Ramos (cell line): ENCODE data around the gene TACC2.

Source experiments
- in situ Hi-C: fragments of 300-500 bp; cut with MboI; formaldehyde crosslinking; loops from one replicate; pipeline ENCODE4 v1.14.3; 2022; ENCODE audit warnings: low sequenced_read_pairs; ENCODE audit not compliant: unreplicated experiment

TACC2 gene

DNA sequence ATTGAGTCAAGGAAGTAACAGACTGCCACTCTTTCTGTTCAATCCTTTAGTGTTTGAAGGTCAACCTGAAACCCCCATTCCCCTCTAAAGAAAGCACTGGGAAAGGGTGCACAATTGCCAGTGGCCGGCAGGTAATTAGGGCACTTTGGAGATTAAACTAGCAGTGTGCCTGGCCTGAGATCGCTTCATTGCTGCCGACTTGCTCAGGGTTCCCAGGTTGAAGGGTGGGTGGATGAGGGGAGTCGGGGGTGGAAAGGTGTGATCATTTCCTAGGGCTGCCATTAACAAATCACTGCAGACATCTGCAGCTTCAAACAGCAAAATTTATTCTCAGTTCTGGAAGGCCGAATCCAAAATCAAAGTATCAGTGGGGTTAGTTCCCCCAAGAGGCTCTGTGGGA, 265.9 kb downstream of the TACC2 start:
- in situ Hi-C loops, result no loop called here

DNA sequence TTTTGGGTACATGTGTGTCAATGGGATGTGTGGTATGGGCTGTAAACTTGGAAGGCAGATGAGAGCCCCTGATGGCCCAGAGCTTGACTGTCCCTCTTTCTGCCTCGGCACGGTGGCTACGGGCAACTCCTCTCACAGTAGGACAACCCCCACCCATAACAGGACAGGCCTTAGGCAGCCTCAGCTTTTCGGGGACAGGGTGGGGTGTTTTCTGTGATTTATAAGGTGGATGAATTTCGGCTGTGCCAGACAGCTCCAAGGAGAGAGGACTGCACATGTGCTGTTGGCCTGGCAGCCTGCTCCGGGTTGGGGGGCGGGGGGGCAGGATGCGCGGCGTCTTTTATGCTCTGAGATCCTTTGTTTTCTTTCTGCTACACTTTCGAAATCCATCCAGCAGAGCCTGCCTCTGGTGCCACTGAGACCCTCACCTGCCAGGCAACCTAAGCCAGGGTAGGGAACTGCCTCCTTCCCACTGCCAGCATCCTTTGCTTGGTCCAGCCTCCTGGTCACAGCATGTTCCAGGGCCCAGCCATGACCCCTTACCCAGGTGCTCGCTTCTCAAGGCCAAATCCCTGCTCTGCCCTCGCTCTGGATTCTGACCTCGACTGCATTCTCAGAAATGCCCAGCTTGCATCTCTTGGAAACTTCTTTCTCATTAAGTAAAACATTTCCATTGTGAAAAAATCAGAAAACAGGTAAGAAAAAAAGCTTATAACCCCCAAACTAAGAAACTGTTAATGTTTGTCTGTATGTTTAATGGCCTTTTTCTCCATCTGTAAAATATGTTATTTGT, 266.7 kb downstream of the TACC2 start:
- in situ Hi-C loops, result no loop called here

DNA sequence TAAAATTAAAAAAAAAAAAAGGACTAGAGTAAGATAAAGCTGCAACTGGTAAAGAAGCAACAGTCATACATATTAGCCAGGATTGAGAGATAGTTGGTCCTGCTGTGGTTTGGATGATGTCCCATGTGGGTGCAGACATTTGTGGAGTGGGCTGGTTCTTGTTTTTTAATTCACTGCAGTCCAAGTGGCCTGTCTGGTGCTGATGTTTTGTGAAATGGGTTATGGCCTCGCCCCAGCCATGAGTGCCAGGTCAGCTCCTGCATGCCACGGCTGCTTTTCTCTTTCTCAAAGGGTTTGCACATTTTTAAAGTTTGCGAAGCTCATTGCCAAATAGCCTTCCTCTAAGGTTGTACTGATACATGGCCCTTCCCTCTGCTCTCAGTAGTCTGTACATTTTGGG, 268.1 kb downstream of the TACC2 start:
- in situ Hi-C loops, result no loop called here

DNA sequence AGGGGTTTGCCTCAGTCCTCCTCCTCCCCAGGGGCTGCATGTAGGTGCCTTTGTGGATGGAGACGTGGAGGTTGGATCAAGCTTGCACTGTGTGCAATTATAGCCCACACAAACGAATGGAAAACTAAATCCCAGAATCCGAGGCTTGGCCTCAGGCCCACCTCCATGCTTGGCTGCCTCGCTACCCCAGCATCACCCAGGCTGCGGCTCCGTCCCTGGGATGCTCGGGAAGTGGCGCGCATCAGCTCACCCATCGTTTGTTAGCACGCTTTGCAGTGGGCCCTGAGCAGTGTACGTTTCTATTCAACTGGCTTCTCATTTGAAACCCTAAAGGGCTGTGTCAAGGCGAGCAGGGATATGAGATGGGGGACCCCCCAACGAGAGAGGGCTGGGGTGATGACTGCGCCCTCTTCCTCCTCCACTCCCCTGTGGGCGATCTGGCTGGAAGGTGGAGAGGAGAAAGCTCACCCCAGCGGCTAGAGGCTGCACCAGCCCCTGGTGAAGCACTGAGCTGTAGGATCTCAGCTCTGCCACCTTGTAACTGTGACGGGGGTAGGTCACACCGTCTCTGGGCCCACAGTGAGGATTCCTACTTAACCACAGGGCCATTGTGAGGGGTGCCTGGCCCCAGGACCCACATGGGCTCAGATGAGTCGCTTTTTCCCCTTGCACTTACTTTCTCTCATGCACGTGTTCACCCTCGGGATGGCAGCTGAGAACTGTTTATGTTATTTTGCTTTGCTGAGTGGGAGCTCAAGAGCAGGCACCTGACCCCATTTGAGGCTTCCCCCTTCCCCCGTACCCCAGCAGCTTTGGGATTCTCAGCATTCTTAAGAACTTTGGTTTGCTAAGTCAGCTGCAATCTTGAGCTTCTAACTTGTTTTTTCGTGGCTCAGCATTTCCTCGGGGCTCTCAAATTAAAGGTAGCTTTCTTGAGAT, 269.4 kb downstream of the TACC2 start:
- in situ Hi-C loops, result no loop called here

DNA sequence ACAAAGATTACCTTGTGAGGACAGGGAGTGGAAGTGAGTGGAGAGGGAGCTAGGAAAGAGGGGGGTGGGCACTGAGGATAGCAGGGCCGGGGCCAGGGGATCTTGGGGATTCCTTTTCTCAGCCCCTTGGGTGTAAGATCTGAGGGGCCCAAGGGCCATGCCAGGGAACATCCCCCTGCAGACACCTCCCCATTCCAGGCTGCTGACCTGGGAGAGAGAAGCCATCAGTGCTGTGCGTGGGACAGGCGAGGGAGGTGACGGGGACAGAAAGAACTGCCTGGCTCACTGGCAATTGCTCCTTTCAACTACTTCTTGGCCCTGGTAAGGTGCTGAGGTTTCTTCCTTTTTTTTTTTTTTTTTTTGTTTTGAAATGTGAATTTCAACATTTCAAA, 270.1 kb downstream of the TACC2 start:
- in situ Hi-C loops, result no loop called here

DNA sequence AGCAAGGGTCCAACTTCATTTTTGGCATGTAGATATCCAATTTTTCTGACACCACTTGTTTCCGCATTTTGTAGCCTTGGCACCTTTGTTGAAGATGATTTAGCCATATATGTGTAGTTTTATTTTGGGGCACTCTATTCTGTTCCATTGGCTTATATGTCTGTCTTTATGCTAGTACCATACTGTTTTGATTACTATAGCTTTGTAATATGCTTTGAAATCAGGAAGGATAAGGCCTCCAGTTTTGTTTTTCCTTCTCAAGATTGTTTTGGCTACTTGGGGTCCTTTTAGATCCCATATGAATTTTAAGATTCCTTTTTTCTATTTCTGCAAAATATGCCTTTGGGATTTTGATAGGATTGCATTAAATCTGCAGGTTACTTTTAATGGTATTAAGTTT, 272.6 kb downstream of the TACC2 start:
- in situ Hi-C loops, result no loop called here

DNA sequence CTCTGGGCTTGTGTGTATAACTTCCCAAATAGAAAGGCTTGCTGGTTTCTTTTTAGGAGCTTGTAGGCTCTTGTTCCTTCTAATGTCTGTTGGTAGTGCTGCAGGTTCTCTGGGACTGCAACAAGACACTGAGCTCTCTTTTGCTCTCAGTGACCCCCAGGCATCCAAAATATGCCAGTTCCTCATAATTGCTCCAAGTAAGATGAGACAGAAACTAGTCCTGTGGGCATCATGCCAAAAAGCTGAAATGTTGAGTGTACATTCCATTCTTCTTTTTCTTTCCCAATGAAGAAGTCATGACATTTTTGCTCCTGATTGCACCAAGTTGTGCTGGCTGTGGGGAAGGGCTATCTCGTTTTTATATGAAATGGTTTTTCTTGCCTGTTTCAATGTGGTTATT, 275.0 kb downstream of the TACC2 start:
- in situ Hi-C loops, result no loop called here

DNA sequence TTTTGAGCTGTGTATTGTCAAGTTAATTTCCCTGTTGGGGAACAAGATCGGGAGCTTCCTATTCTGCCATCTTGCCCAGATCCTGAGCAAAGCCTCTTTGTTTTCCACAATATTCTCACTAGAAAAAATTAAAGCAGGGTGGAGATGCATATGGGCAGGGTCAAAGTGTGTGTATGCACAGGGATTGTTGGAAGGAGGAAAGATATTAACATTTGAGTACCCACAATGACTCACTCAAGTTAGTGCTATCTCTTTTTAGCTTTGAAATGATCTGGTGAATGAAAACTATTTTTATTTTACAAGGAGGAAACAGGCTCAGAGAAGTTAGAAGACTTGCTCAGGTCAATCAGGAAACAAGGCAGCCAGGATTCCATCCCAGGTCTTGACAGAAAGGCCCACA, 275.5 kb downstream of the TACC2 start:
- in situ Hi-C loops, result no loop called here

DNA sequence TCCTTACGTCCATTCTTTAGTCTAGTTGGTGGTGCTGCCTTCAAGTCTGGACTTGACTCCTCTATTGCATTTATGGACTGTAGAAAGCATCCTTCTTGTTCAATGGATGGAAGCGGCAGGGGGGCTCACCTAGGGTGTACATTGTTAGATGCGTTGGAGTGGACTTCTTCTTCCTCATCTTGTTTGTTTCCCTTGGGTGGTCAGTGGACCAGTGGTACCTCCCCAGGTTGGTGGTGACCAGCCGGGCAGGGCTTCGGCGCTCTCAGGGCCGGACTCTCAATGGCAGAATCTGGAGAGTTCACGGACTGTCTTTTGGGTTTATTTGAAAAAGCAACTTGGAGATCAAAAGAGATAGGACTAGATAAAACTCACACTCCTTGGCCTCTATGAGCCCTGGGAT, 276.0 kb downstream of the TACC2 start:
- in situ Hi-C loops, result no loop called here

DNA sequence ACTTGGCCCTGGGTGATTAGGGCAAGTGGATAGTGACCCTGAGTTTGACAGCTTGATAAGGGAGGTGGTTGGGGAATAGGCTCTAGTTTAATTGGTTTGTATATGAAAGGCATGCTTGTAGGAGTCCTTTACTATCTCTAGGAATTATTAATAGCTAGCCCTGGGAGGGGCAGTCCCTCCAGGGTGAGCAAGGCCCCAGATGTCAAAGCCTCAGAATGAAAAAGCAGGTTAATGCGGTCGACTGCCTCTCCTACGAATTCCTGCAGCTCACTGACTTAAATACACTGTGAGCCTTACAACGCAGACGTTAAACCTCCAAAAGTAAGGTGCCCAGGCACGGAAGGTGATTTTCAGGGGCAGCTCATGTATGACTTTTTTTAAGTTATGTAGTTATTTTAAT, 276.9 kb downstream of the TACC2 start:
- in situ Hi-C loops, result no loop called here

DNA sequence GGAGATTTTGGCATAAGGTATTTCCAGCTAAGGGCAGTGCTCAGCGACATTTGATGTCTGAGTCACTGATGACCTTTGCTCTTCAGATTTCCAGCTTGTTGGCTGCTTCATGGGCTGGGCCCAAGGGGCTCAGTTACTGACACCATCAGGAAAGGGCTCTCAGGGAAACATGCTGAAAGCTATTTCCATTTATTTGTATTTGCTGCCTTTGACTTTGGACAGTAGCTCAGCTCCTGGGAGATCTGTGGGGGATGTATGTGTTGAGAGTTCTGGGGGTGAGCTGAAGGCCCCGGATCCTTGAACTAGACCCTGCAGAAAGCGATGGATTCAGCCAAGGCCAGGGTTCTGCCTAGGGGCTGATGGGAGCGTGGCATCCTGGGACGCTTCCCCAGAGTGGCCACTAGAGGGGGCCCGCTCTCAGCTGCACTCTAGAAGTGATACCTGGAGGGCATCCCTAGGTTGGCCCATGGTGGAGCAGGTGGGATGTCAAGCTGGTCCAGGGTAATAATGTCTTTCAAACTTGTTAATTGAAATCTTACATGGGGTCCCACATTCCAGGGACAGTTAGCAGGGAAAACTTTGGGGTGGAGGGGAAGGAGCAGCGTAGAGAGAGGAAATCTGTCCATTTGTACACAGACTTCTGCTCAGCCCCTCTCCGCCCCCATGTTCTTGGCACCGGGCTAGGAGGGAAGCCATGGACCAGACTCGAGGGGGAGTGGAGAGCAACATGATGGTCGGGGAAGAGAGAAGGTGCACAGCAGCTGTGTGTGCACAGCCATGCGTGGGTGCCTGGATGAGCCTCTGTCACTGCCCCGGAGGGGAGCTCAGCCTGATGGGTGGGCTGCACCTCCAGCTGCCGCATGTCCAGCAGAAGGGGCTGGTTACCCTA, 279.1 kb downstream of the TACC2 start:
- in situ Hi-C loops, result no loop called here

DNA sequence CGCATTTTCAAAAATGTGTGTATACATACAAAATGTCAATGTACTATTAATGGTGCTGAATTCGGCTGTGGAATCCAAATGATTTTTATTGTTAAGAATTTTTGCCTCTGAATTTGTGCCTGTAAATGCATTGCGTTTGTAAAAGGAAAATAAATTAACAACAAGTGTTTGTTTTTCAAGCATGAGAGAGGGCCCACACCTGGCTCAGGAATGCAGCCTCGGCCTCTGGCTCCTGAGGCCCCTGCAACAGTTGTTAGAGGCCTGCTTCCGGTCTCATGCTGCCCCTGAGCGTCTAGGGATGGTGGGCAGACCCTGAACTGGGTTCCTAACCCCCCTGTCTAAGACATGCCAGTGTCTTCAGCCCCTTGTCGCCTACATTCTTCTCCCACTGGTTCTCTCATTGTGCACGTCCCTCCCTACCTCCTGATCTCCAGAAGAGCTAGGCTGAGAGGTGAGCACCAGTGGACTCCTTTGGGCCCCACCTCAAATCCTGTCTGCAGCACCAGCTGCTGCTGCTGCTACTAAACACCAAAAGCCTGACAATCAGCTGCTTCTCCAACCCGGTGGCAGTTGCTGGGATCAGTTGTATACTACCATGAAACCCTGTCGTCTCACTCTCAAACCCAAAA, 280.2 kb downstream of the TACC2 start:
- in situ Hi-C loops, result no loop called here

DNA sequence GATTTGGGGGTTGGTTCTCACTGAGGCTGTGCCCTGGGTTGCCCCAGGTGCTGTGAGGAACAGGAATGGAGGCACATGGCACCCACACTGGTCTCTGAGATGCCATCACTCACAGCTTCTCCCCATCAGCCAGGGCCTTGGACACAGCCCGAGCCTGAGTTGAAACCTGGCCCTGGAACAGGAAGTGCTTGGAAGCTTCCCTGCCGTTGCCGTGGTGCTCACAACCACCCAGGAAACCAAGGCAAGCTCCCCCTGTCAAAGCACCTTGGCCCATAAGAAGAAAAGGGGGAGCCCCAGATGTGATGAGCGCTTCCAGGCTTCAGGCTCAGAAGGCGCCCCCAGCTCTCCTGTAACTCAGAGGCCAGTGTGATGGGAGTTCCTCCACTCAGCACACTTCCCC, 282.1 kb downstream of the TACC2 start, which contains the start of gene BTBD16:
TSS of gene BTBD16 (plus strand) at position 221 of the 400 bp plus-strand sequence. CDS start 3,786 bp downstream, outside the sequence.
- in situ Hi-C loops, result no loop called here

DNA sequence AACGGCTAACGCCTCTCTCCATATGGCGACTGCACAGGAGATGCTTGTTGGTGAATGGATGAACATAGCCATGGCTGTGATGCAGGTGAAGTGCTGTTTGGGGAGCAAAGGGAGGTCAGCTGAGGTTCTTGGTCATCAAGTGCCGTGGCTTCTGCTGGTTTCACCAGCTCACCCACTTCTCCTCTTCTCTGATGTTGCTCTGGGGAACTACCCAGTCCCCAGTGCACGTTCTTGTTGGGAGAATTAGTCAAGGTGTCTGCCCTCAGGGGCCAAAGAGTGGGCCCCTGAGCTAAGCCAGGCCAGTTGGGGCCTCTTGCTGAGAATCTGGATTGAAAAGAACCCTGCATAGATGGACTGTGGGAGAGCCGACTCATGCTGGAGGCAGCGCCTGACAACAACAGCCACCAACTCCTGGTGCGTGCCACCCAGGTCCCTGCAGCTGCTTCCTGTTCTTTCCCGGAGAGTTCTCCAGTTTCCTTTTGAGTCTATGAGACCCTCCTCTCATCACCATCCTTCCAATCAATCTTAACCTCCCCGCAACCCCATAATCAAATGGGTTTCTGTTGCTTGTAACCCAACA, 285.1 kb downstream of the TACC2 start:
- in situ Hi-C loops, result no loop called here

DNA sequence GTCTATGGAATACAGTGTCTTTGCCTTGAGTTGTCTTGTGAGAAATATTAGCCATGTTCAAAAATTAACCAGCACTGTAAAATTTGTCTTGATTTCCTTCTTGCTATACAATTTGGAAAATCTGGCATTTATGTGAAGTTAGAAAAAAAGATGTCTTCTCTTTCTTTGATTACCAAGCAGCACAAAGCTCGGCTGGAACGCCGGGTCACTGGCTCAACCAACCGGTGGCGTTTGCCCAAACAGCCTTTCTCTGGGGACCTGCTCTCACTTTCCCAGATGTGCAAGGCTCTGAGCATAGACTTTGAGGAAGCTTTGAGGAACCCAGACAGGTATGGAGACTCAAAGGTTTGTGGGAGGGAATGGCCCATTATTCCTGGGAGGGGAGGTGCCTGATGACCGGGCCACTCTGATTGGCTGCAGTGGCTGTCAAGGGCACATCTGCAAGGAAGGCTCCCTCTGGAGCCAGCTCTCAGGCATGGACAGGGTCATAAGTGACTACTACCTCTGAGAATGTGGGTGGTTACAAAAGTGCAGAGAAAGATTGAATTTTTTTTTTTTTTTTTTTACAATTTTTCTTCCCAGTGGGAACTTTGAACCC, 287.7 kb downstream of the TACC2 start:
- in situ Hi-C loops, result no loop called here

DNA sequence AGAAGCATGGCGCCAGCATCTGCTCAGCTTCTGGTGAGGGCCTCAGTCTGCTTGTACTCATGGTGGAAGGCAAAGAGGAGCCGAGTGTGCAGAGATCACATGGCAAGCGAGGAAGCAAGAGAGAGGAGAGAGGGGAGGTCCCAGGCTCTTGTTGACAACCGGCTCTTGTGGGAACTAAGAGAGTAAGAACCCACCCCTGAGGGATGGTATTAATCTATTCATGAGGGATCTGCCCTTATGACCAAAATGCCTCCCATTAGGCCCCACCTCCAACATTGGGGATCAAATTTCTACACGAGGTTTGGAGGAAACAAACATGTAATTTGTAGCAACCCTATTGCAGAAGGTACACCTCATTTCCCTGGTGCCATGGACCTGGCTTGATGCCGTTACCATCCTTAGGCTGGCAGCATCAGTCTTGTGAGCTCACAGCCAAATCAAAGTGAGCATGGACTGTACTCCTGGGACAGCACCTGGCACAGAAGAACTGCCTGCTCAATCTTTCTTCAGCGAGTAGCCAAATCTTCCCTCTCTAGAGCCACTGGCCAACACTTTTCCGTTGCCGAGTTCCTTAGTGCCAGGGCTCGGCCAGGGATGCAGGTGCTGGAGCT, 288.7 kb downstream of the TACC2 start:
- in situ Hi-C loops, result no loop called here

DNA sequence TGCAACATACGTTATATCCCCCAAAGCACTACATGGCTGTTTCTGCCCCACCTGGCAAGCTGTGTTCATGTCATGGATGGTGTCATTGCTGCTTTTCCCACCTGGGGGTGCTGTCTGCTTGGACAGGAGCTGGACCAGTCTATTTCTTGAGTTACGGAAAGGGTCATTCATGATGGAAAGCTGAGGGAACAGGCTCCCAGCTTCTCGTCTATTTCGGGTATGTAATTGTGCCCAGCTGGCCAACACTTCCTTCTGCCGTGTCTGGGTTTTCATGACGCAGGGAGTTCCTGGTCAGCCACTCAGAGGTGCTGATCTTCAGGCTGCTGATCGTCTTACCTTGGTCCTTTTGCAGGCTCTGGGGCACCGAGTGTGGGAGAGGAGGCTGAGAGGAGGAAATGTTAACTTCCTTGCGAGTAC, 290.8 kb downstream of the TACC2 start:
- in situ Hi-C loops, result no loop called here

DNA sequence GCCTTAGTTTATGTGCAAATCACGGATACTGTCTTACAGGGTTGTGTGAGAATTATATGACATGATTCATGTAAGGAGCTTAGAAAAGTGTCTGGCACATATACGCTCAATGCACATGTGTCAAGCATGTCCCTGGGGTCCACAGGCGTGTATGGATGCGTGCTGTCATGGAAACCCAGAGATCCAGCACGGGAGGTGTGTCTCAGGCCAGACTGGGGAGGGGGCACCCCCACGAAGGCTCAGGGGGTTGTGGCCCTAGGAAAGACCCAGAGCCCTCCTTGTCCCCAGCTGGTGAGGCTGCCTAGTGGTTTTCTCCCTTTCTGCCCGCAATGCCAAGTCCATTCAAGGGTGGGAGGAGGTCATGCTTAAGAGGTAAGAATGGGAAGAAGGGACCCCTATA, 291.2 kb downstream of the TACC2 start:
- in situ Hi-C loops, result no loop called here
